ENCODE data around the gene HEY2.

Gene HEY2

GRCh38 chr6:125729983-125730382 is 19.4 kb upstream of the HEY2 start (continued):
- TF ChIP-seq PATZ1 (CRISPR knock-in tag; IDR thresholded peaks at IDR 0.05; ENCODE audit: borderline replicate concordance): no peak
- no peak for TF ChIP-seq ZFP30 (CRISPR knock-in tag; IDR thresholded peaks at IDR 0.05)
- TF ChIP-seq ZNF70 (CRISPR knock-in tag; IDR thresholded peaks at IDR 0.05): no peak

- TF ChIP-seq ZNF70 (CRISPR knock-in tag; IDR thresholded peaks at IDR 0.05) (no peak), TOX (CRISPR knock-in tag; IDR thresholded peaks at IDR 0.05; ENCODE audit: borderline replicate concordance) (no peak), ZC3H10 (CRISPR knock-in tag; IDR thresholded peaks at IDR 0.05) (no peak), ZNF8 (CRISPR knock-in tag; IDR thresholded peaks at IDR 0.05) (no peak), ZFP30 (CRISPR knock-in tag; IDR thresholded peaks at IDR 0.05) (no peak), RARB (CRISPR knock-in tag; IDR thresholded peaks at IDR 0.05) (no peak)
- no peak for ATAC-seq
Measured at GRCh38 chr6:125732398-125732797, 17.0 kb upstream of the HEY2 start.

- ATAC-seq: no peak
- TF ChIP-seq CSDC2 (CRISPR knock-in tag; IDR thresholded peaks at IDR 0.05) (no peak), ESRRG (CRISPR knock-in tag; IDR thresholded peaks at IDR 0.05) (no peak), ZFP3 (CRISPR knock-in tag; IDR thresholded peaks at IDR 0.05) (no peak), POU6F1 (CRISPR knock-in tag; IDR thresholded peaks at IDR 0.05; ENCODE audit: borderline replicate concordance, low read depth) (no peak), BACH2 (CRISPR knock-in tag; IDR thresholded peaks at IDR 0.05; ENCODE audit: borderline replicate concordance) (no peak), ZNF70 (CRISPR knock-in tag; IDR thresholded peaks at IDR 0.05) (no peak), SNAI2 (CRISPR knock-in tag; IDR thresholded peaks at IDR 0.05) (no peak), TOX (CRISPR knock-in tag; IDR thresholded peaks at IDR 0.05; ENCODE audit: borderline replicate concordance) (no peak), TSHZ2 (CRISPR knock-in tag; IDR thresholded peaks at IDR 0.05) (no peak), GLIS3 (CRISPR knock-in tag; IDR thresholded peaks at IDR 0.05) (no peak), ZNF8 (CRISPR knock-in tag; IDR thresholded peaks at IDR 0.05) (no peak), OSR1 (CRISPR knock-in tag; IDR thresholded peaks at IDR 0.05) (no peak), TCF4 (CRISPR knock-in tag; IDR thresholded peaks at IDR 0.05; ENCODE audit: borderline replicate concordance) (no peak), CSRNP3 (CRISPR knock-in tag; IDR thresholded peaks at IDR 0.05) (no peak), RARB (CRISPR knock-in tag; IDR thresholded peaks at IDR 0.05) (no peak), ISL1 (CRISPR knock-in tag; IDR thresholded peaks at IDR 0.05) (no peak), PATZ1 (CRISPR knock-in tag; IDR thresholded peaks at IDR 0.05; ENCODE audit: borderline replicate concordance) (no peak), ZC3H10 (CRISPR knock-in tag; IDR thresholded peaks at IDR 0.05) (no peak)
Measured at GRCh38 chr6:125733516-125734300, 15.7 kb upstream of the HEY2 start.
